Ishikawa (cell line): ENCODE measurements around the gene CTTN.

Experiments
- CEBPB ChIP-seq: IDR thresholded peaks from 2 replicates; pipeline ENCODE4 v1.6.1; 2012
- CREB1 ChIP-seq: IDR thresholded peaks from 2 replicates; pipeline ENCODE4 v1.6.1; 2012; ENCODE audit warnings: low read depth
- EGR1 ChIP-seq: IDR thresholded peaks from 2 replicates; pipeline ENCODE4 v1.6.1; 2012
- EP300 ChIP-seq: IDR thresholded peaks from 2 replicates; pipeline ENCODE4 v1.6.1; 2012; ENCODE audit warnings: borderline replicate concordance
- FOXM1 ChIP-seq: IDR thresholded peaks from 2 replicates; pipeline ENCODE4 v1.6.1; 2012; ENCODE audit warnings: low read depth, borderline replicate concordance
- MAX ChIP-seq: IDR thresholded peaks from 2 replicates; pipeline ENCODE4 v1.6.1; 2012
- NFIC ChIP-seq: IDR thresholded peaks from 2 replicates; pipeline ENCODE4 v1.6.1; 2012
- RAD21 ChIP-seq: IDR thresholded peaks from 2 replicates; pipeline ENCODE4 v1.6.1; 2012; ENCODE audit warnings: low read depth
- REST ChIP-seq: IDR thresholded peaks from 2 replicates; pipeline ENCODE4 v1.6.1; 2012; ENCODE audit warnings: low read depth, mild to moderate bottlenecking
- TAF1 ChIP-seq: IDR thresholded peaks from 2 replicates; pipeline ENCODE4 v1.6.1; 2012; ENCODE audit warnings: low read depth, mild to moderate bottlenecking
- TCF12 ChIP-seq: IDR thresholded peaks from 2 replicates; pipeline ENCODE4 v1.6.1; 2012; ENCODE audit warnings: low read depth
- TEAD4 ChIP-seq: IDR thresholded peaks from 2 replicates; pipeline ENCODE4 v1.6.1; 2012
- USF1 ChIP-seq: IDR thresholded peaks from 2 replicates; pipeline ENCODE4 v1.6.1; 2012
- YY1 ChIP-seq: IDR thresholded peaks from 2 replicates; pipeline ENCODE4 v1.6.1; 2012; ENCODE audit warnings: low read depth
- ZBTB7A ChIP-seq: IDR thresholded peaks from 2 replicates; pipeline ENCODE4 v1.6.1; 2012; ENCODE audit warnings: low read depth

CTTN gene

GRCh38 chr11:70437111-70437784, 38.9 kb downstream of the CTTN start:
- TF ChIP-seq TAF1 (no peak), MAX (no peak)

- no peak for TF ChIP-seq REST
- TF ChIP-seq CEBPB, result no peak
- no peak for TF ChIP-seq EGR1
- TF ChIP-seq RAD21, result no peak
- TF ChIP-seq YY1, result no peak
These were observed 41.9 kb downstream of the CTTN start for GRCh38 chr11:70440206-70440605.

GRCh38 chr11:70443773-70444030, 45.4 kb downstream of the CTTN start:
- no peak for TF ChIP-seq CEBPB

- TF ChIP-seq TEAD4, result no peak
- no peak for TF ChIP-seq REST
- TF ChIP-seq YY1, result no peak
- no peak for TF ChIP-seq CREB1
- TF ChIP-seq TCF12, result no peak
- no peak for TF ChIP-seq RAD21
- no peak for TF ChIP-seq TAF1
- TF ChIP-seq NFIC, result no peak
- TF ChIP-seq EP300, result no peak
- no peak for TF ChIP-seq EGR1
These were observed 46.8 kb downstream of the CTTN start for GRCh38 chr11:70445091-70445490.

- no peak for TF ChIP-seq USF1
- no peak for TF ChIP-seq FOXM1
- TF ChIP-seq RAD21, result no peak
- no peak for TF ChIP-seq NFIC
- no peak for TF ChIP-seq CREB1
- TF ChIP-seq REST, result no peak
- TF ChIP-seq CEBPB, result no peak
- no peak for TF ChIP-seq EGR1
- TF ChIP-seq TAF1, result no peak
- no peak for TF ChIP-seq ZBTB7A
- TF ChIP-seq MAX, result no peak
- TF ChIP-seq TCF12, result no peak
- no peak for TF ChIP-seq EP300
- no peak for TF ChIP-seq TEAD4
- TF ChIP-seq YY1, result no peak
These were observed 47.3 kb downstream of the CTTN start for GRCh38 chr11:70445605-70446004.

- no peak for TF ChIP-seq TCF12
- no peak for TF ChIP-seq YY1
- TF ChIP-seq CREB1, result no peak
- TF ChIP-seq EP300, result no peak
- TF ChIP-seq RAD21, result peak; percentile 37; the same call in 1 of the 2 replicates
- TF ChIP-seq FOXM1, result no peak
- no peak; the same call in 1 of the 2 replicates for TF ChIP-seq USF1
These were observed 50.7 kb downstream of the CTTN start for GRCh38 chr11:70448983-70449567.
